ENCODE measurements around the gene SDK1.
A peak's percentile ranks its signal among the peaks of the same experiment; 100 is the strongest.
"Not testable (repeated sequence)": the region's sequence is repeated elsewhere in the genome, so short reads cannot be mapped to it uniquely, and the experiment has no call there.

The SDK1 gene

DNA sequence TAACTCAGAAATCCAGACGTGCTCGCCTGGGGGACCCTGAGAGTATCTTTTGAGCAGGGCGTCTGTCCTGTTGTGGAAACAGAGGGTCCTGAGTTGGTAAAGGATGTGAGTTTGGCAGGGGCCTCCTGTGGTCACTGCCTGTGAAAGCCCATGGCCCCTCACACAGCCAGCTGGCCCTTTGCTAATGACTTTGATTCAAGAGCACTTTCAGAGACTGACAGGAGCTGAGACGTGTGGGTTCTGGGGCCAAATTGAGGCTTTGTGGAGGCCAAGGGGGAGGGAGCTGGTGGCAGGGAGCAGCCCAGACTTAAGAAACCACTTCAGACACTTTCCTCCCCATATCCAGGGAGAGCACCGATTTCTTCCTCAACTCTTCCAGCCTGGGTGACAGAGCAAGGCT, 921.6 kb downstream of the SDK1 start:
- no peak for DNase-seq

- DNase-seq: no peak
Measured at GRCh38 chr7:4225361-4225771, 924.3 kb downstream of the SDK1 start.

DNA sequence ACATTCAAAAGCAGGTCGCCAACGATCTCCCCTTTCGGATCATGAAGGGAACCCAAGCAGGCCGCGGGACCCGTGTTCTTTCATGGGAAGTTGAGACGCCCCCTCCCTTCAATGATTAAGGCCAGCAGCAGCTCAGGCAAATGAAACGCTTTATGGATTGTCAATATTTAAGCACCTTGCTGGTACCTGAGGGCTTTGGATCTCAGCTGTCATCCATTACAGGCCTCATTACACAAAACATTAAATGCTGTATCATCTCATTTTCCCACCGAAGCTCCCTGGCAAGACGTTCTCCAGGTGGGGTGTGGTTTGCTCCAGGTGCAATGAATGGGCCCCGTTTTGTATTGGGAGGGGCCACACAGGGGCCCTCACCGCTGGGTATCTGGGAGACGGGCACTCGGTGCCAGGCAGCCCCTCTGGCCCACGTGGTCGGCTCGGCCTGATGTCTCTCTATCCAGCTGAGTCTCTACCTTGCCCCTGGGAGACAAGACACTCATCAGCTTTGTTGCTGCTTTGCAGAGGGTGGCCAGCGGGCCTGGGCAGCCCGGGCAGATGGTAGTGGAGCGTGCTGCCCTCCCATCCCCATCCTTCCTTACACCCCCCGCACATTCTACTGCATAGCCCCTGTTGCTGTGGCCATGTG, 925.0 kb downstream of the SDK1 start:
- no peak for DNase-seq

- DNase-seq: no peak
Measured at GRCh38 chr7:4226524-4226882, 925.5 kb downstream of the SDK1 start.

- no peak for DNase-seq
Measured at GRCh38 chr7:4227105-4228010, 926.3 kb downstream of the SDK1 start.

- DNase-seq: no peak
Measured at GRCh38 chr7:4230352-4230751, 929.3 kb downstream of the SDK1 start.

GRCh38 chr7:4233146-4233545, 932.1 kb downstream of the SDK1 start:
- DNase-seq: no peak

DNA sequence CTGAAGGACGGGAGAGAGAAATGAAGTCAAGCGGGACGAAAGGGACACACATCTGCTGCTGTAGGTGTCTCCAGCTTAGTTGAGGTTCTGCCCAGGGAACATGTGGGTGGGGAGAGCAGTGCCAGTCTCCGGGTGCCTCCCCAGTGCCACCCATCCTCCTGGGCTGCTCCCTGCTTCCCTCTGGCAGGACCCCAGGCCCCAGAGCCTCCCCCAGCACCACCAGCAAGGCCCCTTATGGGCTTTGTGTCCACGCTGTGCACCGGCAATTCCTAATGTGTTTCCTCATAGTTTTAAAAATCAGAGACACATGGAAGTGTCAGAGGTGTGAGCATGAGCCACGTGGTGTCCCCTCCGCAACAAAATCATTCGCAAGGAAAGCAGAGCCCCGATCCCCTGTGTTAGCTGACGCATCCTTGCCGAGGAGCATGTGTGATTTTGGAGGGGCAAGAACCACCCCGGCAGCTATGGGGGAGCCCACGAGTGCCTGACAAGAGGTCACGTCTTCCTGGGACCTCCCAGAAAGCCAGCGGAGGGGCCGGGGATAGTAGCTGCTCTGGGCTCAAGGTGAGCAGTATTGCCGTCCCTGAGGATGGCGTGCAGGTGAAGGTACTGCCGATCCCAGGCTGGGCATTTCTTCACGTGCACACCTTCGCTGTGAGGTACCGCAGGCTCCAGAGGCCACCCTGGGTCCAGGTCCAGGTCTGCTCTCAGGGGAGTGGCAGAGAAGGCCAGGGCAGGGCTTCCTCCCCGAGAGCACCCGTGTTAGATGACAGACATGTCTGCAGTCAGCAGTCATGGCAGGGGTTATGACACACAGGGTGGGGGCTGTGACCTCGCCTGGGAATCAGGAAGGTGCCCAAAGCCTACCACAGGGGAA, 932.8 kb downstream of the SDK1 start:
- DNase-seq: no peak

- no peak for DNase-seq
Measured at GRCh38 chr7:4234498-4234855, 933.4 kb downstream of the SDK1 start.

- no peak for DNase-seq
Measured at GRCh38 chr7:4234886-4235285, 933.8 kb downstream of the SDK1 start.

- DNase-seq: no peak
Measured at GRCh38 chr7:4235596-4235995, 934.5 kb downstream of the SDK1 start.

GRCh38 chr7:4236389-4236788, 935.3 kb downstream of the SDK1 start:
- no peak for DNase-seq

DNA sequence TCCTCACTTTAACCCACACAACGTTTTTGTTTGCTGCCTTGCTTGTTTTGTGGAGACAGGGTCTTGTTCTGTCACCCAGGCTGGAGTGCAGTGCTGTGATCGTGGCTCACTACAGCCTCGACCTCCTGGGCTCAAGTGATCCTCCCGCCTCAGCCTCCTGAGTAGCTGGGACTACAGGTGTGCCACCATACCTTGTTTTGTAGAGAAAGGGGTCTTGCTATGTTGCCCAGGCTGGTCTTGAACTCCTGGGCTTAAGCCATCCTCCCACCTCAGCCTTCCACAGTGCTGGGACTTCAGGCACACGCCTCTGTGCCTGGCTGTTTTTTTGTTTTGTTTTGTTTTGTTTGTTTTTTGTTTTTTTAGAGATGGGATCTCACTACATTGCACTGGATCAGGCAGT, 935.8 kb downstream of the SDK1 start:
- not testable (repeated sequence) for DNase-seq

- no peak for DNase-seq
Measured at GRCh38 chr7:4237296-4238235, 936.5 kb downstream of the SDK1 start.

GRCh38 chr7:4238861-4239260, 937.8 kb downstream of the SDK1 start:
- DNase-seq: no peak

- no peak for DNase-seq
Measured at GRCh38 chr7:4240042-4240441, 939.0 kb downstream of the SDK1 start.

DNA sequence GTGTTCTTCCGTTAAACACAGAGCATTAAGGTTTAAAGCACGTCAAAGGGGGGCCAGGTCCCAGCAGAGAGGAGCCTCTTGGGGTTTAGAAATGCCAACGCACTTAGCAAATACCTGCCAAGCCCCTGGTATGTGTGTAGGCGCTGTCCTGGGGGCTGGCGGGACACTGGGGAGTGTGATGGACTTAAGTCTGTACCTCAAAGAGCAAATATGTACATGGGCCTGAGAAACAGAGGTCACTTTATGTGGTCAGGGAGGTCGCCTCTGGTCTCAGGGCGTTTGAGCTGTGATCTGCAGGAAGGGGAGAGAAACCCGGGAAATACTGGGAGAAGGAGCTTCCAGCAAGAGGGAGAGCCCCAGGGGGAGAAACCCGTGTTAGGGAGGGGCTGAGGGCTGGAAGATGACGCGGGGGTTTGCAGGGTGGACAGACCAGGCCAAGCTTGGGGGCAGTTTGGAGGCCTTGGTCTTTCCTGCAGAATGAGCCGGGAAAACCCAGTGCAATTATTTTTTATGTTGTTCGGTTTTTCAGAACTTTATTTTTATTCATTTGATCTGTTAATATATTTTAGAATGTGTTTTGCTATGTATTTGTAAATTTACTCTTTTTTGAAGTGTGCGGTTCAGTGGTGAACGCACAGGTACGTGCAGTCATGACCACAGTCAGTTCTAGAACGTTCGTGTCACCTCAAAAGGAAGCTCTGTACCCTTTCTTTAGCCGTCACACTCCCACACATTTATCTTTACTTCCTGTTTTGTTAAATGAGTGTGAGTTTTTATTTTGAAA, 939.7 kb downstream of the SDK1 start:
- DNase-seq: no peak

DNA sequence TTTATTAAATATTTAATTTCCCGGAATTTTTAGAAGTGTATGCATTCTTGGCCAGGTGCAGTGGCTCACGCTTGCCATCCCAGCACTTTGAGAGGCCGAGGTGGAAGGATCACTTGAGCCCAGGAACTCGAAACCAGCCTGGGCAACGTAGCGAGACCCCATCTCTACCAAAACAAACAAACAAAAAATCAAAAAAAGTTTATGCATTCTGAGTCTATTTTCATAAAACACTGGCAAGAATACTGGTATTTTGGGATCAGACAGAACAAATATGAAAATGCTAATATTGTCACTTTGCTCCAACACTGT, 940.2 kb downstream of the SDK1 start:
- DNase-seq: no peak

GRCh38 chr7:4241791-4242190, 940.7 kb downstream of the SDK1 start:
- DNase-seq: peak; percentile 58

DNA sequence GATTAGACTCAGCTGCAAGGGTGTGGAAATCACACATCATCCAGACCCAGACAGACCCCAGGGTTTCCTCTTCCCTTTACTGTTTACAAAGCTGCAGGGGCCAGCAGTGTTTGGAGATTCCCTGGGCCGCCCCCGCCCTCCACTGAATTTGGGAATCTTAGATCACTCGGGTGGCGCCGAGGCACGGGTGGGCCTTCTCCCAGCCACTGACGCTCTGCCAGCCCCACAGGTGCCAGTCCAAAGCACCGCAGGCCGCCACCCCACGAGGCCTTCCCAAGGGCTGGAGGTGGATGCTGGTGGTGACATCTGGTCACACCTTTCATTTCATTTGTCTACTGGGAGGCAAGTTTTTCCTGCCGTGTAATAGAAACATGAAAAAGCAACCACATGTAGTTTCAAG, 941.7 kb downstream of the SDK1 start:
- DNase-seq: no peak

DNA sequence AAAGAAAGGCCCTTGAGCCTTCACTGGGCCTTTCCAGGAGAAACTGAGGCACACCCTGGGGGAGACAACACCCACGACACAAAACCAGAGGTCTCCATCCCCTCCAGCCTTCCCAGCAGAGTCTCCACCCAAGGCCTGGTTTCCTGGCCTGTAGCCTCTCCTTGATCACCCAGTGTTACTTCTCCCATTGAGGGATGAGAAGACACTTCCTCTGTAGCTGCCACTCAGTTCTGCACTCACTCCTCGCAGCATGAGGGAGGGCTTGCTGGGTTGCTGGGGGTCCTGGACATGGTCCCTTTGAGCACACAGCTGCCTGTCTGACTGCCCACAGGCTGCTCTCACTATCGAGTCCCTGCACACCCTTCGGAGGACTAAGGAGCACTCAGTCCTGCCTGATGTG, 943.0 kb downstream of the SDK1 start:
- no peak for DNase-seq

GRCh38 chr7:4244635-4245034, 943.6 kb downstream of the SDK1 start:
- DNase-seq: no peak

Data from 8988T (cell line).